RPMI8226 (cell line): ENCODE measurements around the gene PSMD1.
"Not testable (repeated sequence)": the region's sequence is repeated elsewhere in the genome, so short reads cannot be mapped to it uniquely, and the experiment has no call there.

Experiments
- DNase-seq: peaks from one replicate; pipeline ENCODE4 v3.0.0-alpha.2; 2015

The PSMD1 gene

DNA sequence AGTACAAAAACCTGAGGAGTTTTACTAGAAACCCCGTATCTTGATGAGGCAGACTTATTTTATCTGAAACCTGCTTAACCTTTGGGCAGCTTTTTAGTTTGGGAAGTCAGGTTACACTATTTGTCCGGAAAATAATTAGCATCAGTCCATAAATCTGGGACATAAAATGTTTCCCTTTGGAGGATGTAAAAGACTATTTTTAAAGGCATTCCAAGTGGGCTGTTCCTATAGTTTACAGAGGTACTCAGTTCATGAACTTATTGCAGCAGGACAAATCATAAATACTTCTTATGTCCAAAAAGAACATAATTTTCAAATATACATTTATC lies 61.9 kb downstream of the PSMD1 start:
- no peak for DNase-seq

DNA sequence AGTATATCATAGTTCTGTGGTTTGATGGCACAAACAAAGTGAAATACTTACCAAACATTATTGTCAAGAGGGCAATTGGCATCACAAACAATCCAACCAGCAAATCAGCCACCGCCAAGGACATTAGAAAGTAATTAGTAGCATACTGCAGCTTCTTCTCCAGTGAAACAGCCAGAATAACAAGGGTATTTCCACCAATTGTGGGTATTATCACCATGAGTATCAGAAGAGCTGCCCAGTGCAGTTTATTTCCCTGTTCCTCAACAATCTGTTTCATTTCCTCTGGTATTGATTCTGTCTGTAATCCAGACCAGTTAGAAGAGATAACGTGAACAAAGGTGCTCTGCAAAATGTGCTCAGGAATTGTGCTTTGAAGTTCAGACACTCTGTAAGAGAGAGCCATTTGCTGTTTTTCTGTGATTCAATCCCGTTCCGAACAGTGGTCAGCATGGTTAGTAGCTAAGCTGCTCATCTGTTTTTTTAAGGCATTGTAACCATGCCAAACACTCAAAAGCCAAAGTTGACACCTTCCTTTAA lies 66.8 kb downstream of the PSMD1 start:
- DNase-seq = no peak

DNA sequence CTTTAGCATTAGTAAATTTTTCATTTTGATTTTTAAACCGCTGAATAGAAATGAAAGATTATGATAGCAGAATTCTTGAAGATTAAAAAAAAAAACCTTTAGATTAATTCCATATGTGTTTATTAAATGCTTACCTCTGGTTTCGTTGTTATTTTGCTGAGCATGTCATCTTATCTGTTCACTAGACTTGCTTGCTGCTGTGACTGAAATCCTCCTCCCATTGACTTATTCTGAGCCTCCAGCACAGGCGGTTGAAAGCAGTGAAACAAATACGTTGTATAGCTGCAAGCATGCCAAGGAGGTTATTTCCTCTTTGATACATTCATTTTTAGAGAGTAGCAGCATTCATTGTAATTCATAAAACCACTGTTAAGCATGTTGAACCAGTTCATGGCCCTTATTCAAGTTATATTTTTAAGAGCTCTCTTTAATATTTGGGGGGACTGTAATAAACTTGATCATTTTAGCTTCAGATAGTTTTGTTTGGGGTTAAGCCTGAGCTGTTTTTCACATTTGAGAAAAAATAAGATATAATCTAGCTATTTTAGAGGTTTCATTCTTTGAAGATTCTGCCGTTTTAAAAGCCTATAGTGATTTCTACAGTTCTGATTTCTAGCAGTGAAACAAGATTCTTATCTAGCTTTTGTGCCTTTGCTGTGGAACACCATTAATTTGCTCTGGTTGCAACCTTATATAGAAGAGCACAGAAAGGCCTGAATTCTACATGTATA lies 68.3 kb downstream of the PSMD1 start, which contains the start of gene HTR2B:
Gene HTR2B, minus strand, starts transcription at position 205 of the 731 bp plus-strand sequence. CDS start 1,278 bp downstream, outside the sequence.
- no peak for DNase-seq

DNA sequence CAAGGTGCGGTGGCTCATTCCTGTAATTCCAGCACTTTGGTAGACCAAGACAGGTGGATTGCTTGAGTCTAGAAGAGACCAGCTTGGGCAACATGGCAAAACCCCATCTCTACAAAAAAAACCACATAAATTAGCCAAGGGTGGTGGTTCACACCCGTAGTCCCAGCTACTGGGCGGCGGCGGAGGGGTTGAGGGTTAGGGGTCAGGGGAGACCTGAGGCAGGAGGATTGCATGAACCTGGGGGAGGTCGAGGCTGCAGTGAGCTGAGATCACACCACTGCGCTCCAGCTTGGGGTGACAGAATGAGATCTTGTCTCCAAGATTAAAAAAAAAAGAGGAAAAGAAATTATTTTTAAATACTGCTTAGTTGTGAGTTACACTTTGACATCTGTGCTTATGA lies 69.5 kb downstream of the PSMD1 start:
- DNase-seq = no peak

GRCh38 chr2:231127480-231127879 lies 70.8 kb downstream of the PSMD1 start:
- DNase-seq = no peak

GRCh38 chr2:231127936-231128335 lies 71.3 kb downstream of the PSMD1 start:
- no peak for DNase-seq

- no peak for DNase-seq
These were observed 71.9 kb downstream of the PSMD1 start for GRCh38 chr2:231128541-231128940.

GRCh38 chr2:231129216-231129615 lies 72.5 kb downstream of the PSMD1 start:
- DNase-seq = no peak

GRCh38 chr2:231130336-231131056 lies 73.8 kb downstream of the PSMD1 start:
- no peak for DNase-seq

GRCh38 chr2:231132129-231132528 lies 75.5 kb downstream of the PSMD1 start:
- DNase-seq = no peak

DNA sequence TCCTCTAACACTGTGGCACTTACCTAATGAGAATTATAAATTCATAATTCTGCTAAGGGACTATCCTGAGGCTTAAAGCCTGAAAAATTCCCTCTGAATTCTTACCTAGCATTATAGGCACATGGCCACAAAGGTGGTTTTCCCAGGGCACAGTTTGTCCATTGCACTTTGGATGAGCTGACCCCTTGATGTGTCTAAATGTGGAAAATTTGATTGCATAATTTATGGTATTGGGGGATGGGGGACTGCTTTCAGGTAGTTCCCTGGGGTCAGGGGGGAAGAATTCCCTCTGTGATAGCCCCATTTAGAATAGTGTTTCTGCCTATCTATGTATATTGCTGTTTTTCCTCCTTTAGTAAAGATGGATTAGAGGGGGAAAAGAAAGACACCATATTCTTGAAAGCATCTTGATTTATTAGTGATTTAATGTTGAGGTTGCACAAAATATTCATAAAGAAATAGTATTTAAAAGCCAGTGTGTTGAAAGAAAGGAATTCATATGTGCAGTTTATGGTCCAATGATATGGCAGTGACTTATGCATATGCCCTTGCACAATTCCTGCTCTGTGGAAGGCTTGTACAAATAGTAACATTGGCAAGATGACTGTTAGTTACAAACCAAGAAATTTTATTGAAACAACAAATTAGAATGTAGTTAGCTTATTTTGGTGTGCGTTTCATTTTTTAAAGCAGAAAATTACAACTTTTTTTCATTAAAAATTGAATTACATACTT lies 76.9 kb downstream of the PSMD1 start:
- DNase-seq = no peak

- DNase-seq = no peak
These were observed 78.4 kb downstream of the PSMD1 start for GRCh38 chr2:231134910-231135655.

DNA sequence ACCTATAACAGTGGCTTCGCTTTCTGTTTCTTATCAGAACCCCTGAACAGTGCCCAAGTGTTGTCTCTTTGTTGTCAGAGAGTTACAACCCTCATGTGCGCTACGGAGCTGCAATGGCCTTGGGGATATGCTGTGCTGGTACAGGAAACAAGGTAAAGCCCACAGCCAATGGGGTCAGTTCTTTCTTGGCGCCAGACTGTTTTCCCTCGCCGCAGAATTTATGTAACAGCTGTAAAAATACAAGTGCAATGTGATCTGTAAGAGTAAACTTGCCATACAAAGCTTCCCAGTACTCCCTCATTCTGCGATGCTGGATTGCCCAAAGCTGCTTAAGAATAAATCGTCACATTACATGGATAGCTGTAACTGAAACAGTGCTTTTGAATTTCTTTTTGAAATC lies 82.0 kb downstream of the PSMD1 start:
- no peak for DNase-seq

- DNase-seq = no peak
These were observed 83.1 kb downstream of the PSMD1 start for GRCh38 chr2:231139796-231140195.

DNA sequence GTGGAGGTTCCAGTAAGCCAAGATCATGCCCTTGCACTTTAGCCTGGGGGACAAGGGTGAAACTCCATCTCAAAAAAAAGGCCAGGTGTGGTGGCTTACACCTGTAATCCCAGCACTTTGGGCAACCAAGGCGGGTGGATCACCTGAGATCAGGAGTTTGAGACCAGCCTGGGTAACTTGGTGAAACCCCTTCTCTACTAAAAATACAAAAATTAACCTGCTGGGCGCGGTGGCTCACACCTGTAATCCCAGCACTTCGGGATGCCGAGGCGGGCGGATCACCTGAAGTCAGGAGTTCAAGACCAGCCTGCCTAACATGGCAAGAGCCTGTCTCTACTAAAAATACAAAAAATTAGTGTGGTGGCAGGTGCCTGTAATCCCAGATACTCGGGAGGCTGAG lies 84.1 kb downstream of the PSMD1 start:
- not testable (repeated sequence) for DNase-seq

GRCh38 chr2:231144896-231145295 lies 88.2 kb downstream of the PSMD1 start:
- DNase-seq = no peak

- no peak for DNase-seq
These were observed 90.0 kb downstream of the PSMD1 start for GRCh38 chr2:231146665-231147064.

GRCh38 chr2:231152800-231153557 lies 96.3 kb downstream of the PSMD1 start:
- no peak for DNase-seq

GRCh38 chr2:231159306-231159705 lies 102.6 kb downstream of the PSMD1 start:
- no peak for DNase-seq

DNA sequence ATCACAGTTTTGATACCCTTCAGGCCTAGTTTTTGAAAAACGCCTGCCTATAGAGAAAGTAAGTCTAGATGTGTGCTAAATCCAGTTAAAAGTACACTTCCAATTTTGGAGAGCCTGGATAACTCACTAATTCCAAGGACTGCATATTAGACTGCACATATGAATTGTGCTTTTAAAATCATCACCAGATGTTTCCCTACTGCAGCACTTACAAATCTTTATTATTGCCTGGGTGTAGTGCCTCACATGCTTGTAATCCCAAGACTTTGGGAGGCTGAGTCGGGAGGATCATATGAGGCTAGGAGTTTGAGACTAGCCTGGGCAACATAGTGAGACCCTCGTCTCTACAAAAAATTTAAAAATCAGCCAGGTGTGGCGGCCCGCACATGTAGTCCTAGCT lies 104.0 kb downstream of the PSMD1 start:
- no peak for DNase-seq

GRCh38 chr2:231161252-231161839 lies 104.7 kb downstream of the PSMD1 start:
- DNase-seq = no peak

DNA sequence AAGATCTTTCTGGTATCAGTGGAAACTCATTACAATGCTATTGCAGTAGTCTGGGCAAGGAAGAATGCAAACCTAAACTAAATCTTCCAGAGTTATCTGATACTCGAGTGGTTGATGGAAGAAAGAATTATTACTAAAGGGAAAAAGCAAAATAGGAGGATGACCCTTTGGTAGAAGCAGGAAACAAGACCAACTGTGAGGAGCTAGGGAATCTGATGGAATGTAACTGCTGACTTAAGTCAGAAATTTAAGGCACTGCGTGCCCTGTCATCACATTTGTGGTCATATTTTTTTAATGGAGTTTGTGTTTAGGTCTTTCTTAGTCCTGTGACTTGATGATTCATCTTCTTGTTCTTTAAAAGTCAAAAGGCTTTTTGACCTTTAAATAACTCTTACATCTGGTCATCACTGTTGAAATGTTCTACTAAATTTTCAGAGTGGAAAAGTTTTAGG lies 105.2 kb downstream of the PSMD1 start:
- DNase-seq = no peak
